ENCODE data around the gene MSL1.

MSL1 gene

DNA sequence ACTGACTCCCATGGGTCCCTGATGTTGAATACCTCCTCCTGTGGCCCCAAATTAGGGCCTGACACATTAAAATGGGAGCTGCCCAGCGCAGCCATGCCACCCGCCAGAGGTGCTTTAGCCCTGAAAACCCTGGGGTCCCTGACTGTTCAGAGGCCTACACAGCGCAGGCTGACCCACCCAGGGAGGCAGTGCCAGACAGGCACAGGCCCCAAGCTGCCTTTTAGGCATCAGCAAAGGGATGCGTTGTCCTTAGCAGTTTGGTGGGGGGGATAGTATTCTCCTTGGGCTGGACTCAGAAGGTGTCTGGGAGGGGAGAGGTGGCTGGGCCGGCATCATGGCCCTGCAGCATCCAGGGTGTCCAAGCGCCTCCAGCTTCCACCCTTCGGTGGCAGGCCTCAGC is 56.9 kb downstream of the MSL1 start:
- no peaks in the 10 kb centered on the region; the same call in 1 of the 2 replicates for H3K27me3 ChIP-seq (ENCODE audit: insufficient read depth, low read length)
- no peak overlapping the region for H3K4me2 ChIP-seq (ENCODE audit: low read length)
- peaks cover 15% of the 10 kb centered on the region for H3K4me1 ChIP-seq (ENCODE audit: insufficient read depth, low read length, severe bottlenecking)
- no peak overlapping the region for H3K27ac ChIP-seq (ENCODE audit: low read depth, low read length, poor library complexity, severe bottlenecking)
- no peak for TF ChIP-seq EZH2 (IDR thresholded peaks at IDR 0.05; ENCODE audit: borderline replicate concordance, low read length)
- TF ChIP-seq, protein P1, sequence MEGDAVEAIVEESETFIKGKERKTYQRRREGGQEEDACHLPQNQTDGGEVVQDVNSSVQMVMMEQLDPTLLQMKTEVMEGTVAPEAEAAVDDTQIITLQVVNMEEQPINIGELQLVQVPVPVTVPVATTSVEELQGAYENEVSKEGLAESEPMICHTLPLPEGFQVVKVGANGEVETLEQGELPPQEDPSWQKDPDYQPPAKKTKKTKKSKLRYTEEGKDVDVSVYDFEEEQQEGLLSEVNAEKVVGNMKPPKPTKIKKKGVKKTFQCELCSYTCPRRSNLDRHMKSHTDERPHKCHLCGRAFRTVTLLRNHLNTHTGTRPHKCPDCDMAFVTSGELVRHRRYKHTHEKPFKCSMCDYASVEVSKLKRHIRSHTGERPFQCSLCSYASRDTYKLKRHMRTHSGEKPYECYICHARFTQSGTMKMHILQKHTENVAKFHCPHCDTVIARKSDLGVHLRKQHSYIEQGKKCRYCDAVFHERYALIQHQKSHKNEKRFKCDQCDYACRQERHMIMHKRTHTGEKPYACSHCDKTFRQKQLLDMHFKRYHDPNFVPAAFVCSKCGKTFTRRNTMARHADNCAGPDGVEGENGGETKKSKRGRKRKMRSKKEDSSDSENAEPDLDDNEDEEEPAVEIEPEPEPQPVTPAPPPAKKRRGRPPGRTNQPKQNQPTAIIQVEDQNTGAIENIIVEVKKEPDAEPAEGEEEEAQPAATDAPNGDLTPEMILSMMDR (IDR thresholded peaks at IDR 0.05; ENCODE audit: low read length) = no peak
- no peaks in the 10 kb centered on the region for H4K20me1 ChIP-seq (ENCODE audit: insufficient read depth, low read length)
- no peaks in the 10 kb centered on the region for H3K79me2 ChIP-seq (ENCODE audit: insufficient read depth, low read length)
- H3K9ac ChIP-seq (ENCODE audit: low read length) = no peak overlapping the region
- no peak overlapping the region for H2AFZ ChIP-seq (ENCODE audit: low read length)
- no peaks in the 10 kb centered on the region for H3K9me2 ChIP-seq (ENCODE audit: low read depth, low read length)
- H3F3A ChIP-seq (ENCODE audit: insufficient read depth, low read length) = no peaks in the 10 kb centered on the region
- H3K36me3 ChIP-seq (ENCODE audit: insufficient read depth, low read length) = peaks cover 8% of the 10 kb centered on the region; the same call in 1 of the 2 replicates
- H3K4me3 ChIP-seq (ENCODE audit: low read depth, low read length, poor library complexity, severe bottlenecking) = no peak overlapping the region
- no peaks in the 10 kb centered on the region for H3K9me3 ChIP-seq (ENCODE audit: low read length)

DNA sequence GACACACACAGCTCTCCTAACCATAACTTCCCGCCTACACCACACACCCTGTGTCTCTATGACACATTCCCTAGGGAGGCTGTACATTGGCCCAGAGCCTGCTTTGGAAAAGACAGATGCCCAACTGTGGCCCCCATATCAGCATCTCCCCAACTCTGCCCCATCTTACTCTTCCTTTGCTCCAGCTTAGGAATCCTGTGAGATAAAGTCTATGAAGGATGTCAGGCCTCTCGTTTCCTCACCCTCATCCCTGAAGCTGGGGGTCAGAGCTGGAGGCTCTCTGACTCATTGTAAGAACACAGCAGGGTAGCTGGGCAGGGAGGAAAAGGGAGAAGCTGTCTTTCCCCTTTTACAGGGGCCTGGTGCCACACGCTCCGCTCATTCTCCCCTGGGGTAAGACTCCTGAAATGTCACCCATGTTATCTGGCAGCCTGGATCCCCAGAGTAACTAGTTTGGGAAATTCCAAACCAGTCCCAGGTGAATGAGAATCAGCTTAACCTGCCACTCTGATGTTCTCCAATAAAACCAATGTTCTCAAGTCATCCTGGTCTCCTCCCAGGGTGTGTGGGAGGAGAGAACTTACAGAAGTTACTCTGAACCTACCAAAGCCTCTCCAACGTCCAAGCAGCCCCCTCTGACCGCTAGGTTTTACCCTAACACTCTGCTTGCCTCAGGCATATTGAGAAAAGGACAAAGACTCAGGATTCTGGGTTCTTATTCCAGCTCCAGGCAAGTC is 58.3 kb downstream of the MSL1 start:
- H3K79me2 ChIP-seq (ENCODE audit: insufficient read depth, low read length) = no peaks in the 10 kb centered on the region
- H3K27me3 ChIP-seq (ENCODE audit: insufficient read depth, low read length) = no peaks in the 10 kb centered on the region; the same call in 1 of the 2 replicates
- no peak overlapping the region for H3K9ac ChIP-seq (ENCODE audit: low read length)
- H3K4me1 ChIP-seq (ENCODE audit: insufficient read depth, low read length, severe bottlenecking) = peaks cover 15% of the 10 kb centered on the region
- no peaks in the 10 kb centered on the region for H3K9me3 ChIP-seq (ENCODE audit: low read length)
- no peaks in the 10 kb centered on the region for H3K9me2 ChIP-seq (ENCODE audit: low read depth, low read length)
- H3K36me3 ChIP-seq (ENCODE audit: insufficient read depth, low read length) = peaks cover 8% of the 10 kb centered on the region; the same call in 1 of the 2 replicates
- no peaks in the 10 kb centered on the region for H3F3A ChIP-seq (ENCODE audit: insufficient read depth, low read length)
- no peak overlapping the region for H3K4me3 ChIP-seq (ENCODE audit: low read depth, low read length, poor library complexity, severe bottlenecking)
- H3K4me2 ChIP-seq (ENCODE audit: low read length) = no peak overlapping the region
- no peaks in the 10 kb centered on the region for H4K20me1 ChIP-seq (ENCODE audit: insufficient read depth, low read length)
- no peak overlapping the region for H2AFZ ChIP-seq (ENCODE audit: low read length)
- TF ChIP-seq EZH2 (IDR thresholded peaks at IDR 0.05; ENCODE audit: borderline replicate concordance, low read length) = no peak
- TF ChIP-seq, protein P1 (IDR thresholded peaks at IDR 0.05; ENCODE audit: low read length) = no peak
- no peak overlapping the region for H3K27ac ChIP-seq (ENCODE audit: low read depth, low read length, poor library complexity, severe bottlenecking)

DNA sequence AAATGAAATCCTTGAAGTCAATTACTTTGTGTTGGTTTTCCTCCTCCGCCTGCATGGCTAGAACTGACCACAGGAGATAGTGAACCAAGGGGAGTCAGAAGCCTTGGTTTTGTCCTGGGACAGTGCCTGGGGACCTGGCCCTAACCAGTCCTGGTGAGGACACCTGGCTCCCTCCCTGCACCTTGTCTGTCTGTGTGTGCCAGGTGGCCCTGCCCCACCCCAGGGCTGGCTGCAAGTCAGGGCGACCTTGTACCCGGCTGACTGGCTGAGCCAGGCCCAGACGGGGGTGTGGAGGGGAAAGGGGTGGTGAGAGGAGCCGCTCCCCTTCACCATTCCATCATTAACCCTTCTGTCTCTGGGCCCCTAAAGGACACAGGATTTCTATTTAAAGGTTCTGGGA is 58.9 kb downstream of the MSL1 start:
- no peak overlapping the region for H2AFZ ChIP-seq (ENCODE audit: low read length)
- no peak for TF ChIP-seq EZH2 (IDR thresholded peaks at IDR 0.05; ENCODE audit: borderline replicate concordance, low read length)
- TF ChIP-seq, protein P1 (IDR thresholded peaks at IDR 0.05; ENCODE audit: low read length) = no peak
- no peak overlapping the region for H3K9ac ChIP-seq (ENCODE audit: low read length)
- H3K9me2 ChIP-seq (ENCODE audit: low read depth, low read length) = no peaks in the 10 kb centered on the region
- H3K4me1 ChIP-seq (ENCODE audit: insufficient read depth, low read length, severe bottlenecking) = peaks cover 15% of the 10 kb centered on the region
- no peaks in the 10 kb centered on the region; the same call in 1 of the 2 replicates for H3K27me3 ChIP-seq (ENCODE audit: insufficient read depth, low read length)
- peaks cover 8% of the 10 kb centered on the region; the same call in 1 of the 2 replicates for H3K36me3 ChIP-seq (ENCODE audit: insufficient read depth, low read length)
- no peak overlapping the region for H3K4me3 ChIP-seq (ENCODE audit: low read depth, low read length, poor library complexity, severe bottlenecking)
- H3K4me2 ChIP-seq (ENCODE audit: low read length) = no peak overlapping the region
- no peaks in the 10 kb centered on the region for H3K9me3 ChIP-seq (ENCODE audit: low read length)
- no peaks in the 10 kb centered on the region for H3K79me2 ChIP-seq (ENCODE audit: insufficient read depth, low read length)
- no peaks in the 10 kb centered on the region for H3F3A ChIP-seq (ENCODE audit: insufficient read depth, low read length)
- H3K27ac ChIP-seq (ENCODE audit: low read depth, low read length, poor library complexity, severe bottlenecking) = no peak overlapping the region
- H4K20me1 ChIP-seq (ENCODE audit: insufficient read depth, low read length) = no peaks in the 10 kb centered on the region
